B cell (primary cell): ENCODE data around the gene LRRN2.

Source experiments
- EZH2 ChIP-seq: IDR thresholded peaks from 2 replicates; pipeline ENCODE4 v1.6.1; 2012; ENCODE audit warnings: borderline replicate concordance, low read depth, mild to moderate bottlenecking, moderate library complexity, low read length; ENCODE audit not compliant: insufficient read depth, poor library complexity, severe bottlenecking
- TF ChIP-seq, protein P1 (sequence below): fragments of 200-600 bp; IDR thresholded peaks from one replicate; pipeline ENCODE4 v1.8.0; 2022; ENCODE audit warnings: antibody characterized with exemption, mild to moderate bottlenecking

DNA sequence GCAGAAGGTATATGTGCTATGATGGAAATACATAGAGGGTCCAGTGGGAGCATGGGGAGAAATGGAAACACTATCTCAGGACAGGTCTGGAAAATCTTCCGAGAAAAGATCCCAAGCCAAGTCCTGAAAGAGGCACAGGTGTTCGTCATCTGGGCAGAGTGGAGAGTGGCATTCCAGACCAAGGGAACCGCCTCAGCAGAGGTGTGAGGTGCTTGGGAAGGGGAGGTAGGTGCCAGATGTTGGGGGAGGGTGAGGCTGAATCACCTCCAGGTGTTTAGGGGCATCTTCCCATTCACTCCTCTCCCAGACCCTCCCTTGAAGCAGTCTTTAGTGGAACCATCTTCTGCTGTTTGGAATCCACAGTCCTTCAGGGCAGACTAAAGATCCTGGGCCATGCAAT, 23.5 kb upstream of the LRRN2 start:
- TF ChIP-seq, protein P1, sequence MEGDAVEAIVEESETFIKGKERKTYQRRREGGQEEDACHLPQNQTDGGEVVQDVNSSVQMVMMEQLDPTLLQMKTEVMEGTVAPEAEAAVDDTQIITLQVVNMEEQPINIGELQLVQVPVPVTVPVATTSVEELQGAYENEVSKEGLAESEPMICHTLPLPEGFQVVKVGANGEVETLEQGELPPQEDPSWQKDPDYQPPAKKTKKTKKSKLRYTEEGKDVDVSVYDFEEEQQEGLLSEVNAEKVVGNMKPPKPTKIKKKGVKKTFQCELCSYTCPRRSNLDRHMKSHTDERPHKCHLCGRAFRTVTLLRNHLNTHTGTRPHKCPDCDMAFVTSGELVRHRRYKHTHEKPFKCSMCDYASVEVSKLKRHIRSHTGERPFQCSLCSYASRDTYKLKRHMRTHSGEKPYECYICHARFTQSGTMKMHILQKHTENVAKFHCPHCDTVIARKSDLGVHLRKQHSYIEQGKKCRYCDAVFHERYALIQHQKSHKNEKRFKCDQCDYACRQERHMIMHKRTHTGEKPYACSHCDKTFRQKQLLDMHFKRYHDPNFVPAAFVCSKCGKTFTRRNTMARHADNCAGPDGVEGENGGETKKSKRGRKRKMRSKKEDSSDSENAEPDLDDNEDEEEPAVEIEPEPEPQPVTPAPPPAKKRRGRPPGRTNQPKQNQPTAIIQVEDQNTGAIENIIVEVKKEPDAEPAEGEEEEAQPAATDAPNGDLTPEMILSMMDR: no peak
- no peak for TF ChIP-seq EZH2
